NCI-H1092 treated with DMSO at 0.1 percent for 48 hours (cell line): Measurements from ENCODE around the gene ZNF212.
"Not testable (repeated sequence)": the region's sequence is repeated elsewhere in the genome, so short reads cannot be mapped to it uniquely, and the experiment has no call there.

ENCODE experiments used
- DNase-seq: peaks from one replicate; lab custom pipeline; 2025; lab: John Stamatoyannopoulos, UW

Gene ZNF212

DNA sequence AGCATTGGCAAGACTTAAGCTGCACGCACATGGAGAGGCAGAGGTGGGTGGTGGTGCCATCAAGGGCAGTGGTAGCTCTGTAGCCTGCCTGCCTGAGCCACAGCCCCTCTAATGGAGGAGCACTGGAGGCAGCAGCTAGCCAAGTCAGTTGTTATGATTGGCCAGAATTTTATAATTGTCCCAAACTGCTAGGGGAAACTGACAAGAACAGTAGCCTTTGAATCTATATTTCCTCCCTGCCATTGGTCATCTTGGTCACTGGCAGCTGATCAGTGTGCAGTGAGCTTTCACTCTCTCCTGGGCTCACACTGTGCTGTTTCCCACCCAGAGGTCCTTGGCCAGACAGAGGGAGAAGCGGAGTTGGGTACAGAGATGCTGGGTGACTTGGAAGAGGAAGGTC lies 12.9 kb downstream of the ZNF212 start:
- DNase-seq, result no peak

- no peak for DNase-seq
Observed at GRCh38 chr7:149253665-149254064, 14.2 kb downstream of the ZNF212 start.

DNA sequence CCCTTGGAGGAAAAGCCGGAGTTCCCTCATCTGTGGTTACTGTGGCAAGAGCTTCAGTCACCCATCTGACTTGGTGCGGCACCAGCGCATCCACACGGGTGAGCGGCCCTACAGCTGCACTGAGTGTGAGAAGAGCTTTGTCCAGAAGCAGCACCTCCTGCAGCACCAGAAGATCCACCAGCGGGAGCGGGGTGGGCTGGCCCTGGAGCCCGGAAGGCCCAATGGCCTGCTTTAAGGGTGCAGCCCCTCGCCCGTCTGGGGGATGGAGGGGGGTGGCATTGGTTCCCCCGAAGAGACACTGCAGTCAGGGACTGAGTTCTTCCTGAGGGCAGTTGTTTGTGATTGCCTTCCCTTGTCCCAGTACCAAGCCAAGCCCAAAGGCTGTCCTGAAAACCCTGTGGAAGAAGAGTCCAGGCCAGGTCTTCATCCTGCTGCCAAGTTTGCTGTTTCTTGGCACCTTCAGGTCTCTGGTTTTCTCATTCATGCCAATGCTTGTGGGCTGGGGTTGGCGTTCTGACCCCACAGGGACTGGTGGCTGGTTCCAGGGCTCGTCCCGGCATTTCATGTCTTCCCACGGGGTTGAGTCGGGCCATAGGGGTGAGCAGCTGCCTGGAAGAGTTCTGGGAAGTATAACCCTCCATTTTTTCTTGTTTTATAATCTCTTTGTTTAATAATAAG lies 14.9 kb downstream of the ZNF212 start:
- no peak for DNase-seq

DNA sequence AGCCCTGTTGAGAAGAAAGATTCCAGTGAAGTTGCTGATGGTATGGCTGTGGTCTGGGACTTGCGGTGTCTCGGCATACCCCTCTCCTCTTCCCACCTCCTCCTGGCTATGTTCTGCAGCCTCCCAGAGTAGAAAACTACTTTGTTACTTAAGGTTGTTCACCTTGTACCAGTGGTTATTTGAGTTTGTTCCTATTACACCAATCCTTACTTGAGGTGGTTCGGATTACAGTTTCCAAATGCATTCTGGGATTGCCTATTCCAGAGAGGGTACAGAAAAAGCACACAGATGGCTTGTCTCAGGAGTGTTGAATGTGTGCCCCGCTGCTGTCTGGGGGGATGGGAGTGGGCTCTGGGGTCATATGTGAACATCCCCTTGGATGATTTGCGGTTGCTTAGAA lies 15.7 kb downstream of the ZNF212 start:
- DNase-seq, result no peak

DNA sequence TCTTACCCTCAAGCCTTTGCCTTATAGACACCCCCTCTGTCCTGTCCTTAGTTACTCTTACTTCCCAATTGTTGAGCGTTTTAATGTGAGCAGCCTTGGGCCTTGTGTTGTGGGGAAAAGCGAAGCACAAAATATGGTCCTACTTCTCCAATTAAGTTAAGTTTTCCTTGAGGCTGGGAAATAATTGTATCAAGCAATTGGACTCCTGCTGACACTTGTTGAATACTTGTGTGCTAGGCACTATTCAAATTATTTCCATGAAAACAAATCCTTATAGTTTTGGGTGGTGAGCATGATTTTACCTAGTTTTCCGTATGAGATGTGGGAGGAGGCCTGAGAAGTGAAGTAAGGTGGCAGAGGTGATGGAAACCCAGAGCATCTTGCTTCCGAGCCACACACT lies 17.1 kb downstream of the ZNF212 start:
- no peak for DNase-seq

DNA sequence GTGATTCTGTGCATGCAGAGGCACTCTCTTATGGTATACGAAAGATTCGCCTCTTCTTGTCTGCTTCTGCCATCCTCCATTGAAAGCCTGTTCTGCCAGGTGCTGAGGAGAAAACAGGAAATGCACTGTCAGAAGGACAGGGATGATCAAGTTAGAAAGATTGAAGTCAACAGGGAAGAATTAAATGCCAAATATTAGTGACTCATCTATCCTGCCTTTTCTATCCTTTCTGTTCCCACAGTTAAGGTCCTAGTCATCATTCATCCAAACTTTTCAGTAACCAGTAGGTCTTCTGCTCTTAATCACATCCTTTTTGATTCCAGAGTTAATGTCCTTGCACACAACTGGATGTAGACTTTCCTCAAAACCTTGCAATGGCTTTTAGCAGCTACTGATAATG lies 17.7 kb downstream of the ZNF212 start:
- DNase-seq, result no peak

GRCh38 chr7:149261316-149261828 lies 21.9 kb downstream of the ZNF212 start:
- no peak for DNase-seq

GRCh38 chr7:149261829-149262617 lies 22.6 kb downstream of the ZNF212 start, which contains the start of gene ZNF783:
Gene ZNF783 (plus strand): TSS chr7:149262196. CDS start chr7:149262334, 138 bp downstream.
- peak; percentile 84 for DNase-seq

DNA sequence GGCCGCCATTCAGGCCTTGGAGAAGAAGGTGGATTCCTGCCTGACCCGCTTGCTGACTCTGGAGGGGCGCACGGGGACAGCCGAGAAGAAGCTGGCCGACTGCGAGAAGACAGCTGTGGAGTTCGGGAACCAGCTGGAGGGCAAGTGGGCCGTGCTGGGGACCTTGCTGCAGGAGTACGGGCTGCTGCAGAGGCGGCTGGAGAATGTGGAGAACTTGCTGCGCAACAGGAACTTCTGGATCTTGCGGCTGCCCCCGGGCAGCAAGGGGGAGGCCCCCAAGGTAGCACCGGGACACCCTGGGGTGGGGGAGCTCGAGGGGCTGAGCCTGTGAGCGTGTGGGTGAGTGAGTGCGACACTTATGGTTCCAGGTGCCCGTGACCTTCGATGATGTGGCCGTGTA lies 27.0 kb downstream of the ZNF212 start:
- DNase-seq, result no peak

- no peak for DNase-seq
Observed at GRCh38 chr7:149267733-149268132, 28.3 kb downstream of the ZNF212 start.

GRCh38 chr7:149274424-149274823 lies 35.0 kb downstream of the ZNF212 start:
- not testable (repeated sequence) for DNase-seq

GRCh38 chr7:149277871-149278270 lies 38.4 kb downstream of the ZNF212 start:
- no peak for DNase-seq

DNA sequence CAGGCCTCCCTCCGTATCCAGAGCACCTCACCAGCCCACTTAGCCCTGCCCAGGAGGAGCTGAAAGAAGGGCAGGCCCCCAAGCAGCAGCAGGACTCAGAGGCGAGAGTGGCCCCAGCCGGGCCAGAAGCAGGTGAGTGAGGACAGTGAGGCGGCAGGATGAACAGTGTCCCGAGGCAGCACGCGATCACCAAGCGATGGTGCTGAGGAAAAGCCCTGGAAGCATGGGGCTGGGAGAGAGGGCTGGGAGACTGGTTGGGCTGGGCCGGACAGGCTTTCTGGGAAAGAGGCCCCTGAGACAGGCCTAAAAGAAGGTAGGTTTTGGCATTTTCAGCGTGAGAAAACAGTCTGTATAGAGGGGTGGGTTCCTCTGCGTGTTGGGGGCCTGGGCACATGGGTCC lies 38.9 kb downstream of the ZNF212 start:
- DNase-seq, result no peak

DNA sequence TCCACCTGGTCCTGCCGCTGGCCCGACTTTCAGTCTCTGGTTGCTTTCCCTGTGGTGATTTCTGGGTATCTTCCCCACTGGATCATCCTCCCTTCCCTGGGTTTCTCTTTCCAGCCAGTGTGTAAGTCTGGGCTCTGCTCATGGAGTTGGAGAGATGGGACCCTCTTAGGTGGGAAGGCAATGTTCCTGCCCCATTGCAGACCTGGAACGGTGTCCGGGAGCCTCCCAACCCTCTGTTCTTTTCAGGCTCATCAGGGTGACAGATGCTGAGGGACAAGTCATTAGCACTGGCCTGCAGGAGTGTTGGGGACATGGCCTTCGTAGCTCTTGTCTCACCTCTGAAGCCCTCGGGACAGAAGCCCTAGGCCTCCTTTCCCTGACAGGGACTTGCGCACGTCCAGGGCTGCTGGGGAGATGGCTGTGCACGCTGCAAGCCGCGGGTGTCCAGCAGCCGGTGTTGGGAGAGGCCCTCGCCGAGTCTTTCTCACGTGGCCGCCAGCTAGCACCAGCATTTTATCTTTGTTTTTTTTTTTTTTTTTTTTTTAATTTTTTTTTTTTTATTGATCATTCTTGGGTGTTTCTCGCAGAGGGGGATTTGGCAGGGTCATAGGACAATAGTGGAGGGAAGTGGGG lies 39.8 kb downstream of the ZNF212 start:
- no peak for DNase-seq

DNA sequence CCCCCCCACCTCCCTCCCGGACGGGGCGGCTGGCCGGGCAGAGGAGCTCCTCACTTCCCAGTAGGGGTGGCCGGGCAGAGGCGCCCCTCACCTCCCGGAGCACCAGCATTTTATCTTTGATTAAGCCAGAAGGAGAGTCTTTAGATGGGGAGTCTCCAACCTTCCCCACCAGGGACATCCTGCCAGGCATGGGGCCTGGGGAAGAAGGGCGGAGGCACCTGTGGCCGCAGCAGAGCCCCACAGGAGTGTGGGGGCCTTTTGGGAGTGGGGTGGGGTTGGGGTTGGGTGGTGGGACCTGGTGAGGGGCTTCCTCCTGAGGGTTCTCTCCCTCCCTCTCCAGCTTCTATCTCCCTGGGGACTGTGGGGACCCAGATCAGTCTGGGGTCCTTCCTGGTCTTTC lies 40.7 kb downstream of the ZNF212 start:
- no peak for DNase-seq

GRCh38 chr7:149280661-149281507 lies 41.4 kb downstream of the ZNF212 start:
- no peak for DNase-seq

GRCh38 chr7:149281508-149282330 lies 42.3 kb downstream of the ZNF212 start:
- DNase-seq, result no peak

GRCh38 chr7:149282331-149282655 lies 42.8 kb downstream of the ZNF212 start:
- DNase-seq, result no peak

DNA sequence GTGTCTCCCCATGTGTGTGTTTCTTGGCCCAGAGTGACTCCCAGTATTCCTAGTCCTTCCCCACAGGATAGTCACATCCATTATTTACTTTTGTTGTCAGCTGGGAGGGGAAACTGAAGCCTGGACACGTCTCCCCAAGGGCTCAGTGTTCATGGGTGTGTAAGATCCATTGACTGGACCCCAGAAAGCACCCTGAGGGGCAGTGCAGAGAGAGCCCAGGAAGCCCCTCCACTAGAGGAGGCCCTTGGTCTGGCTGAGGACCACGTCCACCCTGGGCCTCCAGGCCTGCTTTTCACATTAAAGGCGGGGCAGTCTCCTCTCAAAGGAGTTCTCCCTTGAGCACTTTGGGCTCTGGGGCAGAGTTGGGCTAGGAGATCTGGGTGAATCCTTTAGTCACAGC lies 43.9 kb downstream of the ZNF212 start:
- no peak for DNase-seq

DNA sequence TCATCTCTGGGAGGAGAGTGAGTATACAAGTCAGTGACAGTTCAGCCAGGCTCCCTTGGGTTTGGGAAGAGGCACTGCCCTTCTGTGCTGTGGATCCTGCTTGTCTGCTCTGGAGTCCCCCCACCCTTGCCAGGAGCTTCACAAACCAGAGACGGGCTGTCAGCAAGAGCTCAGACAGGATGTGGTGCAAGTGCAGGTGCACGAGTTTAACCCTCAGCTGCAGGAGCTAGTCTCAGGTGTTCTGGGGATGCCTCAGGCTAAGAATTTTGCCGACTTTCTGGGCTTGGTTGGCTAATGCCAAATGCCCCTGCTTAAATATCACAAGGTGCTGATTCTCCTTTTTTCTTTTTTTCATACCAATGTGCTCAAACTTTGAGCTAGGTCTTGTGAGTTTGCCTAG lies 44.9 kb downstream of the ZNF212 start:
- no peak for DNase-seq
